Tibial nerve (tissue), 4 donors: ENCODE measurements around the gene RIOX2. TPM values are rescaled to one million over a fixed set of nuclear protein-coding genes. Genes with fewer than 3 reads are reported as not detected.

Experiments
- DNase-seq, 2 donors: peaks; one replicate each; pipeline ENCODE4 v3.0.0-alpha.2; 2019; ENCODE audit warnings: low spot score in 2 of 2
- H3K27ac ChIP-seq, 4 donors: fragments of 200-600 bp; sonication (generic) in 3 of 4; one replicate each; pipeline ENCODE4 v1.5.1; 2017 to 2019; ENCODE audit warnings: mild to moderate bottlenecking in 1 of 4
- H3K27me3 ChIP-seq, 2 donors: fragments of 200-600 bp; sonication (generic) in 1 of 2; one replicate each; pipeline versions ENCODE4 v1.5.1 to v1.6.0; 2017 to 2019
- H3K36me3 ChIP-seq, 3 donors: fragments of 200-600 bp; sonication (generic); one replicate each; pipeline ENCODE4 v1.5.1; 2018 to 2019
- H3K4me1 ChIP-seq, 4 donors: fragments of 200-600 bp; sonication (generic) in 3 of 4; one replicate each; pipeline ENCODE4 v1.5.1; 2017 to 2019
- H3K4me3 ChIP-seq, 4 donors: fragments of 200-600 bp; sonication (generic) in 3 of 4; one replicate each; pipeline ENCODE4 v1.5.1; 2017 to 2019; ENCODE audit warnings: mild to moderate bottlenecking in 1 of 4, moderate library complexity in 1 of 4
- H3K9me3 ChIP-seq, 4 donors: fragments of 200-600 bp; sonication (generic) in 3 of 4; one replicate each; pipeline ENCODE4 v1.5.1; 2017 to 2019
- CTCF ChIP-seq, 5 experiments: fragments of 200-600 bp in 3 of 5; fragments of 450-650 bp in 2 of 5; sonication (generic) in 3 of 5; IDR thresholded peaks; one replicate each; pipeline ENCODE4 v1.5.1; 2016 to 2019; ENCODE audit warnings: antibody characterized with exemption in 5 of 5, mild to moderate bottlenecking in 3 of 5, moderate library complexity in 2 of 5
- EP300 ChIP-seq, 2 donors: sonication (generic); formaldehyde crosslinking; IDR thresholded peaks; one replicate each; pipeline ENCODE4 v1.6.1; 2017; ENCODE audit warnings: antibody characterized with exemption in 2 of 2, mild to moderate bottlenecking in 1 of 2
- POLR2A ChIP-seq, 2 donors: fragments of 450-650 bp; IDR thresholded peaks; one replicate each; pipeline ENCODE4 v1.6.1; 2017; ENCODE audit warnings: antibody characterized with exemption in 2 of 2, mild to moderate bottlenecking in 2 of 2, moderate library complexity in 2 of 2
- WGBS, 2 donors: methylation state at CpG; one replicate each; pipeline ENCODE4 v1.1.5; 2018; 5-methylcytosine and 5-hydroxymethylcytosine counted together
- total RNA-seq, 4 donors: library from RNA; depleted of rRNA; stranded (reverse); fragments of >200 nt; gene quantifications; one replicate each; pipeline ENCODE4 v1.1.0, GENCODE V29; 2016

The RIOX2 gene
- total RNA-seq, 4 donors from 2014 or later, result 24.9 to 27.0 (median 26.8) TPM

- Histone ChIP-seq H3K4me3 (no peak overlapping the region), H3K27me3 (no peaks in the 10 kb centered on the region), H3K9me3 (no peaks in the 10 kb centered on the region), H3K36me3 (peaks cover 0 to 13% (median 0%) of the 10 kb centered on the region in 3 donors), H3K4me1 (peaks cover 0 to 54% (median 9%) of the 10 kb centered on the region in 4 donors), H3K27ac (peak overlapping the region in 2 of 4 donors; percentile 91 to 94)
- 86 to 90% methylated on average over 1 of the region's 1 CpG for WGBS, 2 donors
- TF ChIP-seq CTCF (IDR thresholded peaks at IDR 0.05), result no peak
- no peak for TF ChIP-seq POLR2A (IDR thresholded peaks at IDR 0.05)
- TF ChIP-seq EP300 (IDR thresholded peaks at IDR 0.05), result no peak
- no peak for DNase-seq
These were observed 2.1 kb downstream of the RIOX2 start for GRCh38 chr3:97970156-97970555.

- 85 to 90% methylated on average over 5 of the region's 5 CpGs for WGBS, 2 donors
- Histone ChIP-seq H3K36me3 (peaks cover 0 to 14% (median 0%) of the 10 kb centered on the region in 3 donors), H3K4me1 (peaks cover 0 to 54% (median 9%) of the 10 kb centered on the region in 4 donors), H3K9me3 (no peaks in the 10 kb centered on the region), H3K27ac (no peak overlapping the region), H3K4me3 (no peak overlapping the region), H3K27me3 (no peaks in the 10 kb centered on the region)
- no peak for DNase-seq
- no peak for TF ChIP-seq CTCF (IDR thresholded peaks at IDR 0.05)
- no peak for TF ChIP-seq POLR2A (IDR thresholded peaks at IDR 0.05)
- no peak for TF ChIP-seq EP300 (IDR thresholded peaks at IDR 0.05)
These were observed 2.7 kb downstream of the RIOX2 start for GRCh38 chr3:97969541-97969940.

GRCh38 chr3:97968376-97968775 lies 3.9 kb downstream of the RIOX2 start:
- 91 to 100% methylated on average over 1 of the region's 1 CpG for WGBS, 2 donors
- Histone ChIP-seq H3K27me3 (no peaks in the 10 kb centered on the region), H3K36me3 (peaks cover 0 to 14% (median 0%) of the 10 kb centered on the region in 3 donors), H3K4me1 (peaks cover 0 to 54% (median 9%) of the 10 kb centered on the region in 4 donors), H3K9me3 (no peaks in the 10 kb centered on the region), H3K27ac (no peak overlapping the region), H3K4me3 (no peak overlapping the region)
- TF ChIP-seq POLR2A (IDR thresholded peaks at IDR 0.05), result no peak
- TF ChIP-seq EP300 (IDR thresholded peaks at IDR 0.05), result no peak
- no peak for TF ChIP-seq CTCF (IDR thresholded peaks at IDR 0.05)
- no peak for DNase-seq

GRCh38 chr3:97967966-97968365 lies 4.3 kb downstream of the RIOX2 start:
- Histone ChIP-seq H3K27me3 (no peaks in the 10 kb centered on the region), H3K27ac (no peak overlapping the region), H3K9me3 (no peaks in the 10 kb centered on the region), H3K36me3 (peaks cover 0 to 19% (median 0%) of the 10 kb centered on the region in 3 donors), H3K4me3 (no peak overlapping the region), H3K4me1 (peaks cover 0 to 52% (median 9%) of the 10 kb centered on the region in 4 donors)
- DNase-seq, result no peak
- TF ChIP-seq CTCF (IDR thresholded peaks at IDR 0.05) (no peak), POLR2A (IDR thresholded peaks at IDR 0.05) (no peak), EP300 (IDR thresholded peaks at IDR 0.05) (no peak)
- 93 to 99% methylated on average over 8 of the region's 8 CpGs for WGBS, 2 donors

GRCh38 chr3:97960993-97961766 lies 11.1 kb downstream of the RIOX2 start:
- Histone ChIP-seq H3K4me1 (peaks cover 0 to 31% (median 3%) of the 10 kb centered on the region in 4 donors), H3K4me3 (no peak overlapping the region), H3K27ac (no peak overlapping the region), H3K36me3 (peaks cover 0 to 44% (median 2%) of the 10 kb centered on the region in 3 donors), H3K27me3 (no peaks in the 10 kb centered on the region), H3K9me3 (no peaks in the 10 kb centered on the region)
- no peak for DNase-seq
- WGBS, 2 donors, result 55 to 62% methylated on average over 8 of the region's 8 CpGs
- no peak for TF ChIP-seq EP300 (IDR thresholded peaks at IDR 0.05)
- TF ChIP-seq POLR2A (IDR thresholded peaks at IDR 0.05), result no peak
- no peak for TF ChIP-seq CTCF (IDR thresholded peaks at IDR 0.05)
